K562 (cell line): ENCODE results near the gene ZMYND8. TPM values are rescaled to one million over a fixed set of nuclear protein-coding genes. Genes with fewer than 3 reads are reported as not detected.
A peak's percentile ranks its signal among the peaks of the same experiment; 100 is the strongest.

ENCODE experiments used
- ARHGAP35 ChIP-seq: fragments of 450-650 bp; IDR thresholded peaks from 2 replicates; pipeline ENCODE4 v1.6.1; 2018; ENCODE audit not compliant: partially characterized antibody
- FOXM1 ChIP-seq, 2 experiments: fragments of 450-650 bp in 1 of 2; sonication (generic) in 1 of 2; formaldehyde crosslinking in 1 of 2; IDR thresholded peaks; 2 replicates each; pipeline versions ENCODE4 v1.6.1 to v1.9.0; 2017 to 2022; ENCODE audit warnings: low read depth in 2 of 2, mild to moderate bottlenecking in 2 of 2, missing genetic modification reagents in 1 of 2, moderate library complexity in 1 of 2
- GATAD2A ChIP-seq: fragments of 450-650 bp; IDR thresholded peaks from 2 replicates; pipeline ENCODE4 v1.6.1; 2017
- HDAC2 ChIP-seq: fragments of 450-650 bp; IDR thresholded peaks from 2 replicates; pipeline ENCODE4 v1.6.1; 2016; ENCODE audit warnings: mild to moderate bottlenecking
- MCM5 ChIP-seq: fragments of 450-650 bp; IDR thresholded peaks from 2 replicates; pipeline ENCODE4 v1.6.1; 2016; ENCODE audit warnings: low read depth
- MGA ChIP-seq: fragments of 450-650 bp; IDR thresholded peaks from 2 replicates; pipeline ENCODE4 v1.6.1; 2016; ENCODE audit warnings: mild to moderate bottlenecking, moderate library complexity
- TCFL5 ChIP-seq: fragments of 250-450 bp; sonication (Bioruptor Pico); conservative IDR thresholded peaks from 2 replicates; pipeline ENCODE4 v1.6.1; 2021; ENCODE audit warnings: mild to moderate bottlenecking, moderate library complexity, matching md5 sums
- ZMIZ1 ChIP-seq, 2 experiments: fragments of 150-350 bp in 1 of 2; IDR thresholded peaks; 2 replicates each; pipeline ENCODE4 v1.6.1; 2012 to 2016; ENCODE audit warnings: low read depth in 2 of 2, low read length in 2 of 2, mild to moderate bottlenecking in 1 of 2, moderate library complexity in 1 of 2
- ZNF695 ChIP-seq: fragments of 450-650 bp; formaldehyde crosslinking; IDR thresholded peaks from 2 replicates; pipeline ENCODE4 v1.4.0; 2020; ENCODE audit warnings: mild to moderate bottlenecking, moderate library complexity
- polyA plus RNA-seq, 8 experiments: library from polyadenylated mRNA; depleted of rRNA in 4 of 8; stranded (reverse) in 5 of 8; unstranded in 3 of 8; fragments of >200 nt; fragmentation: Nextera tagmentation in 2 of 8; fragmentation: Illumina TruSeq in 1 of 8; extraction: Ambion mirVana in 2 of 8; extraction: Trizol in 1 of 8; gene quantifications; 2 replicates each; pipeline versions ENCODE4 v1.2.1 to v1.2.3, GENCODE V29; 2011 to 2014; ENCODE audit warnings: inconsistent platforms in 1 of 8, missing spikeins in 1 of 8
- total RNA-seq, 7 experiments: library from RNA; depleted of rRNA in 6 of 7; stranded (reverse); fragments of >200 nt in 6 of 7; fragmentation: Illumina TruSeq in 2 of 7; extraction: Trizol in 2 of 7; gene quantifications; 2 replicates each; pipeline versions ENCODE4 v1.2.1 to v1.2.3, GENCODE V29; 2011 to 2021; ENCODE audit warnings: low replicate concordance in 1 of 7
- TF ChIP-seq, protein P1 (sequence below), 2 experiments: fragments of 200-800 bp in 1 of 2; sonication (Bioruptor generic) in 1 of 2; sonication (generic) in 1 of 2; formaldehyde crosslinking in 1 of 2; IDR thresholded peaks in 1 of 2; conservative IDR thresholded peaks in 1 of 2; 2 replicates each; pipeline versions ENCODE4 v1.5.0 to v1.6.1; 2016 to 2020; ENCODE audit warnings: missing compliant biosample characterization in 1 of 2, missing genetic modification characterization in 1 of 2, missing genetic modification reagents in 1 of 2

ZMYND8 gene
- total and polyA plus RNA-seq, 9 of the 15 experiments (the other 6 are each of a cell fraction or from before 2014, with no cell fraction given), result 31.8 to 148 (median 71.9) TPM

DNA sequence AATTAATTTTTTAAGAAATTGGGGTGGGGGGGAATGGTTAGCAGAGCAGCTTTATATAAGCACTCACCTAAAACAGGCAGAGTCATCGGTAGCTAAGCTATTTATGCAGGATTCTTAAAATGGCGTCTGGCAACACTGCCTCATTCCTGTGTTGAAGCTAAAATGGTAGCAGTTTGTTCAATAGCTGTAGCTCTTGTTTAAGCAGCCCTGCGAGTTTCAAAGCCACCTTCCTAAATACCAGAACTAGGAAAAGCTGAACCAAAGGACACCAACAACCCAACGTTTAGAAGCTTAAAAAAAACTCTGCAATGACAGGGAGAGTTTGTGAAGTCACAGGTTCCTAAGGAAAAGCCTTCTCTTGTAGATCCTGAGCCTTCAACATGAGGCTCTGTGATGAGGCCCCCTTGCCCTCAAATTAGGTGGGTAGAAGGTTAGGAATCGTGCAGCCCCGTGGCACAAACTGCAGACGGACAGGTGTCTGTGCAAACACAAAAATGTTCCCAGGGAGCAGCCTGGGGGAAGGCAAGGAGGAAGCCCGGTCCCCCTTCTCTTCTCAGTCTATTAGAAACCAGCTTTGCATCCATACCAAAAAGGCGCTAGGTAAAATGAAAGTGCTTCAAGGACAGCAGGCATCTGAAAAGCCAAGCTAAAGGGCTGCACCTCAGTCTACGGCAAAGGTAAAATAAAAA is 4.7 kb downstream of the ZMYND8 start (continued):
- no peak for TF ChIP-seq MGA
- TF ChIP-seq ZMIZ1 (IDR thresholded peaks at IDR 0.05; ENCODE audit: low read depth in 2 of 2, low read length in 2 of 2), result no peak
- no peak for TF ChIP-seq GATAD2A
- TF ChIP-seq ZNF695 (CRISPR knock-in tag), result no peak
- no peak for TF ChIP-seq ARHGAP35
- TF ChIP-seq, protein P1, sequence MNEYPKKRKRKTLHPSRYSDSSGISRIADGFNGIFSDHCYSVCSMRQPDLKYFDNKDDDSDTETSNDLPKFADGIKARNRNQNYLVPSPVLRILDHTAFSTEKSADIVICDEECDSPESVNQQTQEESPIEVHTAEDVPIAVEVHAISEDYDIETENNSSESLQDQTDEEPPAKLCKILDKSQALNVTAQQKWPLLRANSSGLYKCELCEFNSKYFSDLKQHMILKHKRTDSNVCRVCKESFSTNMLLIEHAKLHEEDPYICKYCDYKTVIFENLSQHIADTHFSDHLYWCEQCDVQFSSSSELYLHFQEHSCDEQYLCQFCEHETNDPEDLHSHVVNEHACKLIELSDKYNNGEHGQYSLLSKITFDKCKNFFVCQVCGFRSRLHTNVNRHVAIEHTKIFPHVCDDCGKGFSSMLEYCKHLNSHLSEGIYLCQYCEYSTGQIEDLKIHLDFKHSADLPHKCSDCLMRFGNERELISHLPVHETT (CRISPR knock-in tag; conservative IDR thresholded peaks at IDR 0.05 in 1 of 2, IDR thresholded peaks at IDR 0.05 in 1 of 2), result peak in 1 of 2 experiments; percentile 65; a peak in 2 of 4 replicates
- TF ChIP-seq MCM5, result no peak
- TF ChIP-seq TCFL5 (CRISPR knock-in tag), result no peak
- no peak for TF ChIP-seq FOXM1 (IDR thresholded peaks at IDR 0.05; ENCODE audit: low read depth)
- no peak for TF ChIP-seq FOXM1 (CRISPR knock-in tag; IDR thresholded peaks at IDR 0.05; ENCODE audit: low read depth)
- TF ChIP-seq HDAC2, result no peak
